ENCODE data around the gene NUB1. TPM values are rescaled to one million over a fixed set of nuclear protein-coding genes. Genes with fewer than 3 reads are reported as not detected.

Gene NUB1
- total RNA-seq, 2 experiments from 2014 or later = 84.8 to 91.8 TPM

DNA sequence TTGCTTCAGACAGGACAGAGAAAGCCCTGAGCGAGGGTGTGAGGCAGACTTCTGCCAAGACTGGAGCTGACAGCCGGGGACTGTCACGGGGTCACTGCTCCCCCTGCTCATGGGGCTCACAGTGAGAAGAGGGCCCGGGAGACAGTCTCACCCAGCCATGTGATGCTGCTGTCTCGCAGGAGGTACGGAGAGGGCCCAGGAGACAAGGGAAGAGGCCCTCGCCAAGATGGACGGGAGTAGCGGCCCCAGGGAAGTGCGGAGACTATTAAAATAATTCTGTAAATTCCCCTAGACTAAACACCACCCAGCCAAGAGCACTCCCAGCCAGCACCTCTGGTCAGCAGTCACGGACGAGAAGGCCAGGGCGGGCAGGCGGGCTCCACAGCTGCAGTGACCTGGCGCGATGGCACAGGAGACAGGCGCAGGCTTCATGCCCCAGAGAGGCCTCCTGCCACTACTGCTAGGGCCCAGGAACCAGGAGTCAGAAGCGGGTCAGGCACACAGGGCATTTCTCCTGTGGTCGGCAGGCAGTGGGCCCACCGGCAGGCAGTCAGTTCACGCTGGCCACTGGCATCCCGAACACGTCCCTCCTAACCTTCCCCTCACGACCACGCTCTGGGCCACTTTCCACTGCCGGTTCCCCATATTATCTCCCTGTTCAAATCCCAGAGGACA, 44.2 kb downstream of the NUB1 start:
- ATAC-seq (ENCODE audit: low read depth) (no peak), DNase-seq (no peak)
- H3K36me3 Mint-ChIP-seq = no peaks in the 10 kb centered on the region
- H3K27ac Mint-ChIP-seq = no peak overlapping the region
- peaks cover 8% of the 10 kb centered on the region for H3K4me1 Mint-ChIP-seq
- no peaks in the 10 kb centered on the region for H3K9me3 Mint-ChIP-seq
- no peak overlapping the region for H3K4me3 Mint-ChIP-seq
- H3K27me3 Mint-ChIP-seq = peaks cover 29% of the 10 kb centered on the region
- POLR2A ChIA-PET = no interaction called here

DNA sequence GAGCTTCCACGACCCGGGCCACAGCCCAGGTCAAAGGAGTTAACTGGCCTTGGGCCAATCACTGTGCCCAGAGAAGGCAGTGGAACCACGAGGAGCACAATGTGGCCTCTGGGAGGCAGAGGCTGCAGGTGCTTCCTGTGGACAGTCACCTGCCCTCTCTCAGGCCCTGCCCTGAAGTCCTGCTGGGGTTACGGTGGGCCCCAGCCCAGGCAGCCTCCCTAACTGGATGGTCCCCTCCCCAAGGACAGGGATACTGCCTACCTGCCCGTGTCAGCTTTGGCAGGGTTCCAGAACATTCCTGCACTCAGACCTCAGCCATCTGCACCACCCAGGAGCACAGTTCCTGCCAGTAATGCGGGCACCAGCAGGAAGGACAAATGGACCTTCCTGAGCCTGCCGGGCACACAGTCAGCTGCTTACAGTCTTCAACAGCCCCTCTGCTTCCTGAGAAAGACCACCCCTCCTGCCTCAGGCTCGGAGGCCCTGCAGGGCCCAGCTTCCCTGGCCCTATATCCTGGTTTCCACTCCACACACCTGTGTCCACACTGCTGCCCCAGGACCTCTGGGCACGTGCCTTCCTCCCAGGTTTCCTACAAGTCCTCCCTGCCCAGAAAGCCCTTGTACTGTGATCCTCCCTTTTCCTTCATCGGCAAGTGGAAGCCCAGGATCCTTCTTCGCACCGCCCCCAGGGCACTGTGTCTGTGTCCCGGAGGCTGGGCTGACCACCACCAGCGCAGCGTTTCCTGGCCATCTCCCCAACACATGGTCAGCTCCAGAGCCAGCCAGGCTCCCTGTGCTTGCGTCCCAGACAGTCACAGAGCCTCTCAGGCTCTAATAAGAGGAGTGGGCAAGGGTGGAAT, 44.9 kb downstream of the NUB1 start:
- POLR2A ChIA-PET = no interaction called here
- Mint-ChIP-seq H3K27ac (no peak overlapping the region), H3K4me1 (peaks cover 6% of the 10 kb centered on the region), H3K36me3 (no peaks in the 10 kb centered on the region), H3K27me3 (peaks cover 28% of the 10 kb centered on the region), H3K4me3 (no peak overlapping the region), H3K9me3 (no peaks in the 10 kb centered on the region)
- no peak for ATAC-seq (ENCODE audit: low read depth)
- DNase-seq = no peak

DNA sequence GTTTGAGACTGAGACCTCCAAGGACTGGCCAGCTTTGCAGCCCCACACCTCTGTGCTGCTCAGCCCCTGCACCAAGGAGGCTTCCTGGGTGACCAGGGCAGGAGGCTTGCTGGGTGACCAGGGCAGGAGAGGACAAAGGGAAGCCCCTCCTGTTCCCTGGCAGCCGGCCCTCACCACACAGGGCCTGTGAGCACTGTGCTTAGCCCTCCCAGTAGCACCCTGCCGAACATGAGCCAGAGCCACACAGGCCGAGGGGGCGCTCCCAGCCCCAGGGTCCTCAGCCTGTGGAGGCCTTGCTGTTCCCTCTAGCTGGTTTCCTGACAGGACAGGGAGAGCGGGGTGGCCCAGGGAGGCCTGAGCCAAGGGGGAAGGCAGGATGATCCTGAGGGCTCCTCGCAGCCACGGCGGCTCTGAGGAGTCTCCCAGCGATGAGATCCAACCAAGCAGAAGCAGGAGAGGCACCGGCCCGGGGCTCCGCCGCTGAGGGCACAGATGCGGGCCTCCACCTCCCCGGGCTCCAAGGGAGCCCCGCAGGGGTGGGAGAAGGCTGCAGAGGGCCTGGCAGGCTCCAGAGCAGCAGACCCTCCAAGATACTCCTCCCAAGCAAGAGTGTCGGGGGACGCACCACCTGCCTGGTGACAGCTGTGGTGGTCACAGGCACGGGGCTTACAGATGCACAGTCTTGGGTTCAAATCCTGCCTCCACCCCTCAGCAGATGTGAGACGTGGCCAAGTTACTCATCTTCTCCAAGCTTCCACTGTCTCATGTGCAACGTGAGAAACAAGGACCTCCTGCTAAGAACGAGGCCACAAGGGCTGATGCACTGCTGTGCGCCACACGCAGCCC, 45.8 kb downstream of the NUB1 start:
- POLR2A ChIA-PET = no interaction called here
- no peaks in the 10 kb centered on the region for H3K36me3 Mint-ChIP-seq
- H3K27ac Mint-ChIP-seq = no peak overlapping the region
- DNase-seq (no peak), ATAC-seq (ENCODE audit: low read depth) (no peak)
- no peaks in the 10 kb centered on the region for H3K9me3 Mint-ChIP-seq
- H3K4me1 Mint-ChIP-seq = peaks cover 2% of the 10 kb centered on the region
- H3K4me3 Mint-ChIP-seq = no peak overlapping the region
- H3K27me3 Mint-ChIP-seq = peaks cover 24% of the 10 kb centered on the region

DNA sequence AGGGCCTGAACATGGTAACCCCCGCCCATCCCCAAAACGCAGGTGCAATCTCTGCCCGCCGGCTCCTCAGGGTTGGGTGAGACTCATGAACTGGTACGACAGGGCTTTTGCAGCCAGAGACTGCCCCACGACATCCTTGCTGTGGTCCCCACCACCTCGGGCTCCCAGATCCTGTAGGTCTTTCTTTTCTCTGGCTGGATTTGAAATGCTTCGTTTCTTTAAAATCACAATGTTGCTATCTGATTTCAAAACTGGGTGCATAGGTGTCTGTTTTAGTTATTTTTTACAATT, 46.3 kb downstream of the NUB1 start:
- Mint-ChIP-seq H3K27me3 (peaks cover 18% of the 10 kb centered on the region), H3K9me3 (no peaks in the 10 kb centered on the region), H3K27ac (no peak overlapping the region), H3K4me1 (no peaks in the 10 kb centered on the region), H3K36me3 (no peaks in the 10 kb centered on the region), H3K4me3 (no peak overlapping the region)
- DNase-seq (no peak), ATAC-seq (ENCODE audit: low read depth) (no peak)
- POLR2A ChIA-PET = no interaction called here

DNA sequence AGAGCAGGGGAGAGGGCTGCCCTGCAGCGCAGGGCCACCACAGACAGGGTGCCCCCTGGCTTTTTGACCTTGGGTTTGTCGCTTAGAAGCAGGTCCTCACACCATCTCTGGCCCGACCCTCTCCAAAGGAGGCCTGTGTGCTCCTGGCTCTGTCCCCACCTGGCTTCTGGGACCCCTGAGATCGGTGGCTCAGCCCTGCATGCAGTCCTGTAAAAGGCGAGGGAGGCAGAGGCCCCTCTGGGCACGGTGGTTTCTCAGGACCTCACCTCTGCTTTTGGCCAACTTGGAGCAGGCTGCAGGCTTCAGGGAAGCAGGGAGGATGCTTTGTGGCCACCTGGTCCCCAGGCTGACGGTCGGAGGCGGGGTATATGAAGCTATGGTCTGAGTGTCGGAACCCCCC, 46.8 kb downstream of the NUB1 start:
- Mint-ChIP-seq H3K4me1 (no peaks in the 10 kb centered on the region), H3K27me3 (peaks cover 13% of the 10 kb centered on the region), H3K27ac (no peak overlapping the region), H3K4me3 (no peak overlapping the region), H3K9me3 (no peaks in the 10 kb centered on the region), H3K36me3 (no peaks in the 10 kb centered on the region)
- ATAC-seq (ENCODE audit: low read depth) = no peak
- POLR2A ChIA-PET = no interaction called here
- no peak for DNase-seq

DNA sequence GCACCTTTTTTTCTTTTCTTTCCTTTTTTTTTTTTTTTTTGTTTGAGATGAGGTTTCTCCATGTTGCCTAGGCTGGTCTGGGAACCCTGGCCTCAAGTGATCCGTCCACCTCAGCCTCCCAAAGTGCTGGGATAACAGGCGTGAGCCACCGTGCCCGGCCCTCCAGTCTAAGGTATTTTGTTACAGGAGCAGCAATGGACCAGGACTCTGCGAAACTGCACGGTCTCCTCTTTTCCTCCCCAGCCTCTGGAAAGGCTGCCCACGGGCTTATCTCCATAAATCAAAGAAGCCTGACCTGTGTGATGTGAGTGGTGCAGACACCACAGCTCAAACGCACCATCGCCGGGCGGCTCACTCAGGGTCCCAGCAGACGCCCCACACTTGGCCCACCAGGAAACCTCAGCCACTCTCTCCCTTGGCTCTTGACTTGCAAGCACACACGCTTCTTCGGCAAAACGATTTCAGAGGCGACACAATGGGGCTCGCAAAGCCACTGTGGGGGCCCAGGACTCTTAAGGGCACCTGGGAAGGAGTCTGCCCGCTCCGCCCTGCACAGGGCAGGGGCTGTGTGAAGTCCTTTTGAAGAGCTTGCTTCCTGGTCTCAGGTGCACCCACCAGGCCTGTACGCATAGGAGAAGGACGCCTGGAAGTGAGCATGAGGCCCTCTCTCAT, 47.6 kb downstream of the NUB1 start:
- Mint-ChIP-seq H3K27ac (no peak overlapping the region), H3K4me1 (no peaks in the 10 kb centered on the region), H3K36me3 (no peaks in the 10 kb centered on the region), H3K4me3 (no peak overlapping the region), H3K9me3 (no peaks in the 10 kb centered on the region), H3K27me3 (peaks cover 5% of the 10 kb centered on the region)
- DNase-seq = no peak
- POLR2A ChIA-PET = no interaction called here
- no peak for ATAC-seq (ENCODE audit: low read depth)

DNA sequence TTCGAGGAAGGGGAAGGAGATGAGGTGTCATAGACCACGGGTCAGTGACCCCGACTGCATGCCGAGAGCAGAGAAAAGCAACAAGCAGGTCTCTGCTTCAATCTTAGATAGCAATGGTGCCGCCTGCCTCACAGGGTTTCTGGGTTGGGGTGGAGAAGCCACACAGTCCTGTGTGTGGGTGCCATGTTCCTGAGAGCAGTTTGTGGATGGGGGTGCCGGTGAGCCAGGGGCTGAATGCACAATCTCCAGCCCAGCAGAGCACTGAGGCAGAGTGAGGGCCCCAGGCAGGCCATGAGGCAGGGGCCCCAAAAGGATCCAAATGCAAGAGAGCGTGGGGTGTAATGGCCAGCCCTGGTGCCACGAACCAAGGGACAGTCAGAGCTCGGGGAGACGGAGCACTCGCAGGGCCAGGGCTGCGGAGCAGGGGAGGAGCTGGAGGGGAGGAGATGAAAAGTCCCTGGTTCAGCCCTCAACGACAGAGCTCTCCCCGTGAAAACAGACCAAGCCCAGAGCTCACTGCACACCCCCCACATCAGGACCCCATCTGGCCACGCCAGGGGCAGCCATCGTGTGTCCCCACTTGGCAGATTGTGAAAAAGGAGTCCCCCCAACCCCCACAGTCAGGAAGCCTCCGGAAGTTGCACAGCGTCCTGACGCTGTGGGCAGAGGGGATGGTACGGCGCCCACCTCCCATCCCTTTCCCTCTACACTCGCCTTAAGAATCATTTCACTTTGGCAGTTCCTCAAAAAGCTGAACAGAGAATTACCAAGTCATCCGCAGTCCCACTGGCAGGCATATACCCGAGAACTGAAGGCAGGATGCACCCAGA, 48.4 kb downstream of the NUB1 start:
- POLR2A ChIA-PET = no interaction called here
- no peak overlapping the region for H3K27ac Mint-ChIP-seq

DNA sequence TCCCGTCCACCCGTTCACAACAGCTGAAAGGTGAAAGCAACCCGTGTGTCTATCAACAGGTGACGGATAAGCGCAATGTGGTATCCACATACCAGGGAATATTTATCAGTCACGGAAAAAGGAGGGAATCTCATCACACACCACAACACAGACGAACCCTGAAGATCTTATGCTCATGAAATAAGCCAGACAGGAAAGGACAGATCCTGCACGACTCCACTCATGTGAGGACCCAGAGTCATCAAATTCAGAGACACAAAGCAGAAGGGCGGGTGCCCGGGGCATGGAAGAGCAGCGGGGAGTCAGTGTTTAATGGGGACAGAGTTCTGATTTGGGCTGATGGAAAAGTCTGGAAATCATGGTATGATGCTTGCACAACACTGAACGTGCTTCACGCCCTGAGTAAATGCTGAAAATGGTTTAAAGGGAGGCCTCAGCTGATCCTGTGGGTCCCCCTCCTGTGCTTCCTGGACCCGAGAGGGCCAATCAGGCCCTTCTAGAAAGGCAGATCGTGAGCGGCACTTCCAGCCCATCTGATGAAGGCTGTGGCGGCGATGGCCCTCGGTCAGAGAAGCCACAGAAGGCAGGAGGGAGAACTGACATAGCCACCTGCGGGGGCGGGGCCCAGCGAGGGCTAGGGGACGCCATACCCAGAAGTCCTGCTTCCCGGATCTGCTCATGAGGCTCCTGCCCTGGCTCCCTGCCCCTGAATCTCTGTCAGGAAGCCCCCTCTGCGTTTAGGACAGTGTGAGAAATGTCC, 49.2 kb downstream of the NUB1 start:
- Mint-ChIP-seq H3K27ac (no peak overlapping the region), H3K27me3 (peaks cover 2% of the 10 kb centered on the region), H3K4me3 (no peak overlapping the region), H3K9me3 (no peaks in the 10 kb centered on the region), H3K4me1 (no peaks in the 10 kb centered on the region), H3K36me3 (no peaks in the 10 kb centered on the region)
- no peak for ATAC-seq (ENCODE audit: low read depth)
- POLR2A ChIA-PET = no interaction called here
- DNase-seq = no peak

More for the DNA sequence above, 48.4 kb downstream of the NUB1 start:
- no peaks in the 10 kb centered on the region for H3K36me3 Mint-ChIP-seq
- H3K9me3 Mint-ChIP-seq = no peaks in the 10 kb centered on the region
- no peak overlapping the region for H3K4me3 Mint-ChIP-seq
- DNase-seq (no peak), ATAC-seq (ENCODE audit: low read depth) (no peak)
- no peaks in the 10 kb centered on the region for H3K4me1 Mint-ChIP-seq
- H3K27me3 Mint-ChIP-seq = peaks cover 2% of the 10 kb centered on the region

DNA sequence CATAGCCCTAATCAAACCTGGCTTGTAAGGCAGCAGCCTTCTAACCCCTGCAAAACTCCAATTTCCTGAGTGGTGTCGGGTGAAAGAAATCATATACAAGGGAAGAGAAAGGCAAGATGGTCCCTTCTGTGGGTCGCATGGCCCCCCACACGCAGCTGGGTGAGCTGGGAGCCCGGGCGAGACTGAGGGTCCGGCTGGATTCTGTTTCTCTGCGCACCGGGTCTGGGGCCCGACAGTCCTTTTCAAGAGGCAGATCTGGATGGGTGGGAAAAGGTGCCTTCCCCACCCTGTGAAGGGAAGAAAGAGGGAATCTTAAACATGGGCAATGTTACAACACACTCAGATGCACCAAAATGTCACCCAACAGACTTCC, 49.7 kb downstream of the NUB1 start:
- Mint-ChIP-seq H3K4me1 (no peaks in the 10 kb centered on the region), H3K4me3 (no peak overlapping the region), H3K9me3 (no peaks in the 10 kb centered on the region), H3K36me3 (no peaks in the 10 kb centered on the region), H3K27ac (no peak overlapping the region), H3K27me3 (peaks cover 2% of the 10 kb centered on the region)
- ATAC-seq (ENCODE audit: low read depth) (no peak), DNase-seq (no peak)
- POLR2A ChIA-PET = no interaction called here

DNA sequence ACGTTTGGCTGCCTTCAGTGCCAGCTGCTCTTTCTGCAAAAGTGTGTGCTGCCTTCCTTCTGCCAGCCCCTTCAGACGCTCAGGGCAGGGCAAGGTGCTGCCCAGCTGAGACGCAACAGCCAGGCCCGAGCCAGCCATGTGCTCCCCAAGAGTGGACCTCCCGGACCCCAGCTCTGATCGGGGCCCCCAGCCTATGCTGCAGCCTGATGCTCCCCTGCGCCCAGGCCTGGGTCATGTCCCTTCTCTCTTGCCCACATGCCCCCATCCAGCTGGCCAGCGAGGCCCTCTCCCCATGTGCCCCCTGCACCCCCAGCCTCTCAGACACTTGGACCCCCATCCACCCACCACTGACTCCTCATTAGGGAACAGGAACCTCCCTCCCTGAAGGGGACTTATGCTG, 50.4 kb downstream of the NUB1 start:
- H3K27ac Mint-ChIP-seq = no peak overlapping the region
- no peaks in the 10 kb centered on the region for H3K4me1 Mint-ChIP-seq
- H3K9me3 Mint-ChIP-seq = no peaks in the 10 kb centered on the region
- ATAC-seq (ENCODE audit: low read depth) (no peak), DNase-seq (no peak)
- H3K4me3 Mint-ChIP-seq = no peak overlapping the region
- H3K36me3 Mint-ChIP-seq = no peaks in the 10 kb centered on the region
- peaks cover 2% of the 10 kb centered on the region for H3K27me3 Mint-ChIP-seq
- POLR2A ChIA-PET = no interaction called here

DNA sequence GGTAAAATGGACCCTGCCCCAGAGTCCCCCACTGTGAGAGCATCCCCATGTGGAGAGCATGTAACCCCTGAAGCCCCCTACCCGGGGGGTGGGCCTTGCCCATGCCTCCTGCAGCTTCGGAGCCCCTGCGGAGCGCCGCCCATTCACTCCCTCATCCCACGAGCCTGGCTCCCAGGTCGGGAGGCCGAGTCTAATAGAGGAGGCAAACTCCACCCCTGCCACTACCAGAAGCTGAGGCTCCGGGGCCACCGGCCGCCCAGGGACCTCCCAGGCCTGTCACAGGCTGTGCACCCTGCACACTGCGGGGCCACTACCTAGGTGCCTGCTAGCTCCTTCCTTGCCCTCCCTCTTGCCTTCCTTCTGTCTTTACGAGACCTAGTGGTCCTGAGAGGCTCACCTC, 50.8 kb downstream of the NUB1 start:
- POLR2A ChIA-PET = no interaction called here
- Mint-ChIP-seq H3K27ac (no peak overlapping the region), H3K27me3 (peaks cover 2% of the 10 kb centered on the region)

More for the DNA sequence above, 50.8 kb downstream of the NUB1 start:
- ATAC-seq (ENCODE audit: low read depth) (no peak), DNase-seq (no peak)
- H3K4me1 Mint-ChIP-seq = no peaks in the 10 kb centered on the region
- no peaks in the 10 kb centered on the region for H3K9me3 Mint-ChIP-seq
- no peaks in the 10 kb centered on the region for H3K36me3 Mint-ChIP-seq
- H3K4me3 Mint-ChIP-seq = no peak overlapping the region
